Measurements from ENCODE around the gene IFT27.

IFT27 gene

GRCh38 chr22:36765943-36766450, 9.9 kb downstream of the IFT27 start:
- Histone ChIP-seq H3K4me1 (ENCODE audit: control extremely low read depth in 1 of 4, control insufficient read depth in 4 of 4, insufficient read depth in 4 of 4, low read length in 3 of 4) (peaks cover 0 to 18% (median 15%) of the 10 kb centered on the region in 4 experiments), H3K4me3 (ENCODE audit: control insufficient read depth in 1 of 7, extremely low read depth in 1 of 7, insufficient read depth in 4 of 7, low read depth in 2 of 7, low read length in 6 of 7) (no peak overlapping the region), H3K27me3 (replicated peaks in 2 of 5; ENCODE audit: control insufficient read depth in 4 of 5, insufficient read depth in 5 of 5, low read length in 4 of 5) (no peaks in the 10 kb centered on the region), H3K36me3 (ENCODE audit: control insufficient read depth in 4 of 4, insufficient read depth in 4 of 4, low read length in 3 of 4) (peaks cover 3 to 38% (median 8%) of the 10 kb centered on the region in 4 experiments), H3K9me3 (ENCODE audit: control extremely low read depth in 1 of 5, control insufficient read depth in 4 of 5, insufficient read depth in 2 of 5, low read depth in 1 of 5, low read length in 4 of 5) (no peaks in the 10 kb centered on the region), H3K27ac (ENCODE audit: insufficient read depth in 1 of 2, low read depth in 1 of 2, low read length in 2 of 2, poor library complexity in 1 of 2, severe bottlenecking in 2 of 2) (no peak overlapping the region)
- 94% methylated on average over 10 of the region's 11 CpGs for WGBS (ENCODE audit: insufficient coverage)
- ChIA-PET CTCF (interaction anchor here (0.7 to 4.4 kb wide), 3 partner anchors 8 to 649 kb away, joined by 3 to 26 read pairs (median 6); no protein-coding TSS in a partner anchor), POLR2A (interaction anchor here (0.6 kb wide), 2 partner anchors 115 to 200 kb away, joined by 3 to 4 read pairs; no protein-coding TSS in a partner anchor)
- DNase-seq, result no peak

DNA sequence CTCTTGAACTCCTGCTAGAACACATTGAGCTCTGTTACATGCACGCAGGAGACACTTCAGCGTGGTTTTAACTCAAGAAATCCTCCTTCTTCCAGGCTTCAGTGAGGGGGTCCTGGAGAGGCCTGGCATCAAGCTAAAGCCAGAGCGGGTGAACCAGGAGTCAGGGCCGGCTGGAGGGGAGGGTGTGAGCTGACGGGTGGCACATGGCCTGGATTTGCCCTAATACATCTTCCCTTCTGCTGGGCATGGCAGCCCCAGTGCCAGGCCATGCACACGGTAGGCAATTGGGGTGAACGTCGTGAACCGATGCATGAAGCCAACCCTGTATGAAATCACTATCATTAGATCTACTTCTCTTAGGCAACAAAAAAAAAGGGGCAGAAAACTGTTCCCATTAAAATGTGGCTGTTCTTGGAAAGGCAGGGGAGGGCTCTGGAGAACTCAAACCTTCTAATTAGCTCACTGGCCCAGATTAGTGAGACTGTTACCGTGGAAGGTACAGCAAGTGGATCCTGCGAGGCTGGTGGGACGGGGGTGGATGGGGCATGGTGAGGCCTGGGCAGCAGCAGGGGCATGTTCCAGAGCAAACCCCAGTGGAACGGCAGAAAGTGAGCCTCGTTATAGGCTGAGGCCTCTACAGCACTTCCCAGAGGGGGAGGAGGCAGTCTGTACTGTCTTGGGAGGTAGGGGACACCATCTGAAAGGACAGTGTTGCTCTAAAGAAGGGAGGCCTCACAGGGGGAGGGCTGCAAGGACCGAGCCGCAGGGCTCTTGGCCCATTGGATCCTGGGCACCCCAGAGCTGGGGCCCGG, 10.6 kb downstream of the IFT27 start:
- peaks cover 0 to 11% (median 9%) of the 10 kb centered on the region in 4 experiments for H3K4me1 ChIP-seq (ENCODE audit: control extremely low read depth in 1 of 4, control insufficient read depth in 4 of 4, insufficient read depth in 4 of 4, low read length in 3 of 4)
- POLR2A ChIA-PET, result interaction anchor here (0.6 kb wide), 1 partner anchor 199 kb away, joined by 3 read pairs; no protein-coding TSS in a partner anchor

GRCh38 chr22:36764641-36765040, 11.3 kb downstream of the IFT27 start:
- 97% methylated on average over 6 of the region's 6 CpGs for WGBS (ENCODE audit: insufficient coverage)
- Histone ChIP-seq H3K9me3 (ENCODE audit: control extremely low read depth in 1 of 5, control insufficient read depth in 4 of 5, insufficient read depth in 2 of 5, low read depth in 1 of 5, low read length in 4 of 5) (no peaks in the 10 kb centered on the region), H3K36me3 (ENCODE audit: control insufficient read depth in 4 of 4, insufficient read depth in 4 of 4, low read length in 3 of 4) (peaks cover 3 to 38% (median 9%) of the 10 kb centered on the region in 4 experiments), H3K4me1 (ENCODE audit: control extremely low read depth in 1 of 4, control insufficient read depth in 4 of 4, insufficient read depth in 4 of 4, low read length in 3 of 4) (peaks cover 0 to 4% (median 2%) of the 10 kb centered on the region in 4 experiments), H3K27me3 (replicated peaks in 2 of 5; ENCODE audit: control insufficient read depth in 4 of 5, insufficient read depth in 5 of 5, low read length in 4 of 5) (no peaks in the 10 kb centered on the region), H3K4me3 (ENCODE audit: control insufficient read depth in 1 of 7, extremely low read depth in 1 of 7, insufficient read depth in 4 of 7, low read depth in 2 of 7, low read length in 6 of 7) (no peak overlapping the region), H3K27ac (ENCODE audit: insufficient read depth in 1 of 2, low read depth in 1 of 2, low read length in 2 of 2, poor library complexity in 1 of 2, severe bottlenecking in 2 of 2) (no peak overlapping the region)
- ChIA-PET CTCF (interaction anchor here (1.0 to 1.9 kb wide), 2 partner anchors 9 to 91 kb away, joined by 3 to 6 read pairs; no protein-coding TSS in a partner anchor), POLR2A (no interaction called here)
- no peak for DNase-seq

More for the DNA sequence above, 10.6 kb downstream of the IFT27 start:
- Histone ChIP-seq H3K9me3 (ENCODE audit: control extremely low read depth in 1 of 5, control insufficient read depth in 4 of 5, insufficient read depth in 2 of 5, low read depth in 1 of 5, low read length in 4 of 5) (no peaks in the 10 kb centered on the region), H3K36me3 (ENCODE audit: control insufficient read depth in 4 of 4, insufficient read depth in 4 of 4, low read length in 3 of 4) (peaks cover 3 to 38% (median 8%) of the 10 kb centered on the region in 4 experiments), H3K27me3 (replicated peaks in 2 of 5; ENCODE audit: control insufficient read depth in 4 of 5, insufficient read depth in 5 of 5, low read length in 4 of 5) (no peaks in the 10 kb centered on the region), H3K4me3 (ENCODE audit: control insufficient read depth in 1 of 7, extremely low read depth in 1 of 7, insufficient read depth in 4 of 7, low read depth in 2 of 7, low read length in 6 of 7) (no peak overlapping the region), H3K27ac (ENCODE audit: insufficient read depth in 1 of 2, low read depth in 1 of 2, low read length in 2 of 2, poor library complexity in 1 of 2, severe bottlenecking in 2 of 2) (no peak overlapping the region)
- WGBS (ENCODE audit: insufficient coverage), result 100% methylated on average over 15 of the region's 17 CpGs
- CTCF ChIA-PET, result interaction anchor here (0.7 to 4.4 kb wide), 4 partner anchors 8 to 650 kb away, joined by 3 to 26 read pairs (median 4); no protein-coding TSS in a partner anchor
- no peak for DNase-seq

GRCh38 chr22:36764060-36764459, 11.9 kb downstream of the IFT27 start:
- no peak overlapping the region for H3K27ac ChIP-seq (ENCODE audit: insufficient read depth in 1 of 2, low read depth in 1 of 2, low read length in 2 of 2, poor library complexity in 1 of 2, severe bottlenecking in 2 of 2)
- ChIA-PET CTCF (interaction anchor here (1.8 kb wide), 1 partner anchor 11 kb away, joined by 10 read pairs; the partner anchor contains the start of gene IFT27), POLR2A (no interaction called here)
- no peak for DNase-seq
- H3K4me1 ChIP-seq (ENCODE audit: control extremely low read depth in 1 of 4, control insufficient read depth in 4 of 4, insufficient read depth in 4 of 4, low read length in 3 of 4), result no peaks in the 10 kb centered on the region
- 94% methylated on average over 9 of the region's 9 CpGs for WGBS (ENCODE audit: insufficient coverage)
- H3K4me3 ChIP-seq (ENCODE audit: control insufficient read depth in 1 of 7, extremely low read depth in 1 of 7, insufficient read depth in 4 of 7, low read depth in 2 of 7, low read length in 6 of 7), result no peak overlapping the region
- peaks cover 3 to 38% (median 9%) of the 10 kb centered on the region in 4 experiments for H3K36me3 ChIP-seq (ENCODE audit: control insufficient read depth in 4 of 4, insufficient read depth in 4 of 4, low read length in 3 of 4)
- H3K27me3 ChIP-seq (replicated peaks in 2 of 5; ENCODE audit: control insufficient read depth in 4 of 5, insufficient read depth in 5 of 5, low read length in 4 of 5), result no peaks in the 10 kb centered on the region
- no peaks in the 10 kb centered on the region for H3K9me3 ChIP-seq (ENCODE audit: control extremely low read depth in 1 of 5, control insufficient read depth in 4 of 5, insufficient read depth in 2 of 5, low read depth in 1 of 5, low read length in 4 of 5)

DNA sequence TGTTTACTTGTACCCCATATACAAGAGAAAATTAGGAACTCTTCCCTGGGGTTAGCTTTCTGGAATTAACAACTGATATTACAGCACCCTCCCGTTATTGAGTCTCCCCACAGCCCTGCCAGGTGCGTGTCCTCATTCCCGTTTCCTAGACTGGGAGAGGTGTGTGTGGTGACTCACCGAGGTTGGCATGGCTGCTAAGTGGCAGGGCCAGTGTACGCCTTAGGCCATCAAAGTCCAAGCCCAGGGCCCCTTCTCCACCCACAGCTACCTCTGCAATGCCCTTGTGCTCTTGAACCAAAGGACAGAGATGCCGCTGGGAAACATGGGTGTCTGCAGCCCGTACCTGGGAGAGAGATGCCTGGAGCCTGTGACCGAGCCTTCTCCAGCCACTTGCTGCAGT, 12.3 kb downstream of the IFT27 start:
- no peak for DNase-seq
- no peak overlapping the region for H3K4me3 ChIP-seq (ENCODE audit: control insufficient read depth in 1 of 7, extremely low read depth in 1 of 7, insufficient read depth in 4 of 7, low read depth in 2 of 7, low read length in 6 of 7)
- H3K4me1 ChIP-seq (ENCODE audit: control extremely low read depth in 1 of 4, control insufficient read depth in 4 of 4, insufficient read depth in 4 of 4, low read length in 3 of 4), result no peaks in the 10 kb centered on the region
- H3K36me3 ChIP-seq (ENCODE audit: control insufficient read depth in 4 of 4, insufficient read depth in 4 of 4, low read length in 3 of 4), result peaks cover 3 to 38% (median 9%) of the 10 kb centered on the region in 4 experiments
- ChIA-PET POLR2A (no interaction called here), CTCF (interaction anchor here (0.5 to 2.2 kb wide), 3 partner anchors 10 to 270 kb away, joined by 3 to 10 read pairs (median 6); partner anchors contain the start of gene IFT27)
- H3K27ac ChIP-seq (ENCODE audit: insufficient read depth in 1 of 2, low read depth in 1 of 2, low read length in 2 of 2, poor library complexity in 1 of 2, severe bottlenecking in 2 of 2), result no peak overlapping the region
- H3K27me3 ChIP-seq (replicated peaks in 2 of 5; ENCODE audit: control insufficient read depth in 4 of 5, insufficient read depth in 5 of 5, low read length in 4 of 5), result no peaks in the 10 kb centered on the region
- WGBS (ENCODE audit: insufficient coverage), result 100% methylated on average over 7 of the region's 8 CpGs
- H3K9me3 ChIP-seq (ENCODE audit: control extremely low read depth in 1 of 5, control insufficient read depth in 4 of 5, insufficient read depth in 2 of 5, low read depth in 1 of 5, low read length in 4 of 5), result no peaks in the 10 kb centered on the region

- CTCF ChIA-PET, result interaction anchor here (0.7 to 2.2 kb wide), 3 partner anchors 9 to 166 kb away, joined by 3 to 10 read pairs (median 6); partner anchors contain the start of gene IFT27
- Histone ChIP-seq H3K4me1 (ENCODE audit: control extremely low read depth in 1 of 4, control insufficient read depth in 4 of 4, insufficient read depth in 4 of 4, low read length in 3 of 4) (peaks cover 0 to under 1% (median 0%) of the 10 kb centered on the region in 4 experiments), H3K27ac (ENCODE audit: insufficient read depth in 1 of 2, low read depth in 1 of 2, low read length in 2 of 2, poor library complexity in 1 of 2, severe bottlenecking in 2 of 2) (no peak overlapping the region), H3K9me3 (ENCODE audit: control extremely low read depth in 1 of 5, control insufficient read depth in 4 of 5, insufficient read depth in 2 of 5, low read depth in 1 of 5, low read length in 4 of 5) (no peaks in the 10 kb centered on the region), H3K36me3 (ENCODE audit: control insufficient read depth in 4 of 4, insufficient read depth in 4 of 4, low read length in 3 of 4) (peaks cover 3 to 38% (median 9%) of the 10 kb centered on the region in 4 experiments), H3K27me3 (replicated peaks in 2 of 5; ENCODE audit: control insufficient read depth in 4 of 5, insufficient read depth in 5 of 5, low read length in 4 of 5) (no peaks in the 10 kb centered on the region), H3K4me3 (ENCODE audit: control insufficient read depth in 1 of 7, extremely low read depth in 1 of 7, insufficient read depth in 4 of 7, low read depth in 2 of 7, low read length in 6 of 7) (no peak overlapping the region)
- WGBS (ENCODE audit: insufficient coverage), result 96% methylated on average over 17 of the region's 17 CpGs
- POLR2A ChIA-PET, result no interaction called here
- no peak for DNase-seq
These were observed 13.1 kb downstream of the IFT27 start for GRCh38 chr22:36762687-36763260.

All from common myeloid progenitor, CD34-positive (primary cell).